GM18858 (cell line): Measurements from ENCODE around the gene MPRIP.
"Not testable (repeated sequence)": the region's sequence is repeated elsewhere in the genome, so short reads cannot be mapped to it uniquely, and the experiment has no call there.

Experiments
- ATAC-seq: cut with Tn5 transposase; IDR thresholded peaks from one replicate; pipeline ENCODE4 v1.9.1; 2021; ENCODE audit not compliant: unreplicated experiment

MPRIP gene

GRCh38 chr17:17142556-17142955 lies 100.3 kb downstream of the MPRIP start:
- ATAC-seq, result no peak

GRCh38 chr17:17143501-17143900 lies 101.2 kb downstream of the MPRIP start:
- no peak for ATAC-seq

- ATAC-seq, result no peak
Observed at GRCh38 chr17:17144061-17144460, 101.8 kb downstream of the MPRIP start.

GRCh38 chr17:17144916-17145665 lies 102.8 kb downstream of the MPRIP start:
- no peak for ATAC-seq

- no peak for ATAC-seq
Observed at GRCh38 chr17:17146786-17147406, 104.6 kb downstream of the MPRIP start.

GRCh38 chr17:17147821-17148220 lies 105.6 kb downstream of the MPRIP start:
- ATAC-seq, result no peak

- no peak for ATAC-seq
Observed at GRCh38 chr17:17149520-17150447, 107.5 kb downstream of the MPRIP start.

- ATAC-seq, result no peak
Observed at GRCh38 chr17:17150448-17150800, 108.2 kb downstream of the MPRIP start.

- no peak for ATAC-seq
Observed at GRCh38 chr17:17151055-17151454, 108.8 kb downstream of the MPRIP start.

- ATAC-seq, result no peak
Observed at GRCh38 chr17:17151541-17151940, 109.3 kb downstream of the MPRIP start.

- ATAC-seq, result no peak
Observed at GRCh38 chr17:17151962-17152361, 109.7 kb downstream of the MPRIP start.

- no peak for ATAC-seq
Observed at GRCh38 chr17:17152385-17152784, 110.1 kb downstream of the MPRIP start.

- ATAC-seq, result no peak
Observed at GRCh38 chr17:17153071-17153470, 110.8 kb downstream of the MPRIP start.

- no peak for ATAC-seq
Observed at GRCh38 chr17:17153709-17154108, 111.5 kb downstream of the MPRIP start.

GRCh38 chr17:17154556-17154955 lies 112.3 kb downstream of the MPRIP start:
- ATAC-seq, result no peak

- no peak for ATAC-seq
Observed at GRCh38 chr17:17154981-17155380, 112.7 kb downstream of the MPRIP start.

GRCh38 chr17:17155568-17155967 lies 113.3 kb downstream of the MPRIP start:
- ATAC-seq, result no peak

GRCh38 chr17:17156107-17156506 lies 113.8 kb downstream of the MPRIP start:
- no peak for ATAC-seq

- no peak for ATAC-seq
Observed at GRCh38 chr17:17156511-17156910, 114.3 kb downstream of the MPRIP start.

- ATAC-seq, result no peak
Observed at GRCh38 chr17:17157041-17157440, 114.8 kb downstream of the MPRIP start.

- ATAC-seq, result not testable (repeated sequence)
Observed at GRCh38 chr17:17158506-17158905, 116.2 kb downstream of the MPRIP start.

- no peak for ATAC-seq
Observed at GRCh38 chr17:17159571-17159970, 117.3 kb downstream of the MPRIP start.
